Parathyroid adenoma (tissue), 2 donors: ENCODE results near the gene CAB39.
"Not testable (repeated sequence)": the region's sequence is repeated elsewhere in the genome, so short reads cannot be mapped to it uniquely, and the experiment has no call there.

Experiments used
- H2AFZ ChIP-seq: fragments of 300-600 bp; sonication (generic); one replicate; pipeline ENCODE4 v1.7.0; 2017; ENCODE audit warnings: antibody characterized with exemption, mild to moderate bottlenecking
- H3K27ac ChIP-seq: fragments of 300-600 bp; sonication (generic); one replicate; pipeline ENCODE4 v1.7.0; 2017
- H3K27me3 ChIP-seq: fragments of 300-600 bp; sonication (generic); one replicate; pipeline ENCODE4 v1.7.0; 2017; ENCODE audit warnings: low read length; ENCODE audit not compliant: control insufficient read depth, insufficient read depth
- H3K36me3 ChIP-seq: fragments of 300-600 bp; sonication (generic); one replicate; pipeline ENCODE4 v1.7.0; 2017; ENCODE audit warnings: low read length; ENCODE audit not compliant: control insufficient read depth, insufficient read depth
- H3K4me1 ChIP-seq: fragments of 300-600 bp; sonication (generic); one replicate; pipeline ENCODE4 v1.7.0; 2017; ENCODE audit warnings: control low read depth
- H3K4me2 ChIP-seq: fragments of 300-600 bp; sonication (generic); one replicate; pipeline ENCODE4 v1.7.0; 2017; ENCODE audit warnings: low read length
- H3K4me3 ChIP-seq: fragments of 300-600 bp; sonication (generic); one replicate; pipeline ENCODE4 v1.7.0; 2017; ENCODE audit warnings: low read depth, low read length
- H3K79me2 ChIP-seq: fragments of 300-600 bp; sonication (generic); one replicate; pipeline ENCODE4 v1.7.0; 2017; ENCODE audit warnings: control low read depth
- H3K9ac ChIP-seq: fragments of 300-600 bp; sonication (generic); one replicate; pipeline ENCODE4 v1.7.0; 2017; ENCODE audit warnings: mild to moderate bottlenecking
- H3K9me3 ChIP-seq: fragments of 300-600 bp; sonication (generic); one replicate; pipeline ENCODE4 v1.7.0; 2017; ENCODE audit warnings: low read length; ENCODE audit not compliant: control insufficient read depth
- CTCF ChIP-seq: fragments of 300-600 bp; sonication (generic); IDR thresholded peaks from one replicate; pipeline ENCODE4 v1.7.0; 2017; ENCODE audit warnings: antibody characterized with exemption, mild to moderate bottlenecking
- donor health status: primary hyperparathyroidism.

Gene CAB39

GRCh38 chr2:230697676-230698075 is 15.0 kb upstream of the CAB39 start:
- Histone ChIP-seq H3K27ac (no peak overlapping the region), H2AFZ (no peak overlapping the region), H3K36me3 (no peaks in the 10 kb centered on the region), H3K9me3 (no peaks in the 10 kb centered on the region), H3K79me2 (no peaks in the 10 kb centered on the region), H3K4me1 (no peaks in the 10 kb centered on the region), H3K9ac (no peak overlapping the region), H3K27me3 (no peaks in the 10 kb centered on the region), H3K4me2 (no peak overlapping the region), H3K4me3 (no peak overlapping the region)
- no peak for TF ChIP-seq CTCF

- not testable (repeated sequence) for H3K36me3 ChIP-seq, H3K9ac ChIP-seq, H3K27ac ChIP-seq, H3K79me2 ChIP-seq, H3K27me3 ChIP-seq, H3K4me1 ChIP-seq, H3K9me3 ChIP-seq, H2AFZ ChIP-seq, H3K4me2 ChIP-seq, H3K4me3 ChIP-seq
Observed at GRCh38 chr2:230698753-230699152, 13.9 kb upstream of the CAB39 start.

GRCh38 chr2:230700447-230700846 is 12.2 kb upstream of the CAB39 start:
- Histone ChIP-seq H3K4me1 (no peaks in the 10 kb centered on the region), H3K4me3 (no peak overlapping the region), H3K9ac (no peak overlapping the region), H3K79me2 (no peaks in the 10 kb centered on the region), H3K4me2 (no peak overlapping the region), H3K27ac (no peak overlapping the region), H2AFZ (no peak overlapping the region), H3K27me3 (no peaks in the 10 kb centered on the region), H3K9me3 (no peaks in the 10 kb centered on the region), H3K36me3 (no peaks in the 10 kb centered on the region)
- TF ChIP-seq CTCF: no peak

DNA sequence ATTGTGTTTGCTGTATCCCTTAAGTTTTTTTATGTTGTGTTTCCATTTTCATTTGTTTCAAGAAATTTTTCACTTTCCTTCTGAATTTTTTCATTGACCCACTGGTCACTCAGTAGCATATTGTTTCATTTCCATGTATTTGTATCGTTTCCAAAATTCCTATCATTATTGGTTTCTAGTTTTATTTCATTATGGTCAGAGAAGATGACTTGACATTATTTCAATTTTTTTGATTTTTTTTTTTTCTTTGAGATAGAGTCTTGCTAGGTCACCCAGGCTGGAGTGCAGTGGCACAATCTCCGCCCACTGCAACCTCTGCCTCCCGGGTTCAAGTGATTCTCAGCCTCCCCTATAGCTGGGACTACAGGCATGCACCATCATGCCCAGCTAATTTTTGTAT is 11.3 kb upstream of the CAB39 start:
- Histone ChIP-seq H3K27me3 (no peaks in the 10 kb centered on the region), H3K36me3 (no peaks in the 10 kb centered on the region), H3K9ac (no peak overlapping the region), H3K4me3 (no peak overlapping the region), H2AFZ (no peak overlapping the region), H3K27ac (no peak overlapping the region), H3K9me3 (no peaks in the 10 kb centered on the region), H3K79me2 (no peaks in the 10 kb centered on the region), H3K4me1 (no peaks in the 10 kb centered on the region), H3K4me2 (no peak overlapping the region)
- TF ChIP-seq CTCF: no peak

- H3K4me1 ChIP-seq, H2AFZ ChIP-seq, H3K9ac ChIP-seq, H3K36me3 ChIP-seq, H3K4me3 ChIP-seq, H3K9me3 ChIP-seq, H3K27ac ChIP-seq, H3K4me2 ChIP-seq, H3K79me2 ChIP-seq, H3K27me3 ChIP-seq: not testable (repeated sequence)
Observed at GRCh38 chr2:230702457-230702856, 10.2 kb upstream of the CAB39 start.

DNA sequence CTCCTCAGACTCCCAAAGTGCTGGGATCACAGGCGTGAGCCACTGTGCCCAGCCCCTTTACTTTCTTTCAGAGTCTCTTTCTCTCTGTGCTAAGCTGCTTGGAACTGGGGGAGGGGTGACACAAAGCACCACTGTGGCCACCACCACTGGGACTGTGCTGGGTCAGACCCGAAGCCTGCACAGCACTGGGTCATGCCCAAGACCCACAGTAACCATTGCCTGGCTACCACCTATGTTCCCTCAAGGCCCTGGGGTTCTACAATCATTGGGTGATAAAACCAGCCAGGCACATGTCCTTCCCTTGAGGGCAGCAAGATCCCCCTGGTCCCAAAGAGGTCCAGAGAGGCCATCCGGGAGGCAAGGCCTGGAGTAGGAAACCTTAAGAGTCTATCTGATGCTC is 9.1 kb upstream of the CAB39 start:
- TF ChIP-seq CTCF: no peak
- Histone ChIP-seq H3K4me3 (no peak overlapping the region), H3K27me3 (no peaks in the 10 kb centered on the region), H3K79me2 (no peaks in the 10 kb centered on the region), H3K36me3 (no peaks in the 10 kb centered on the region), H2AFZ (no peak overlapping the region), H3K9me3 (no peaks in the 10 kb centered on the region), H3K27ac (no peak overlapping the region), H3K9ac (no peak overlapping the region), H3K4me1 (no peaks in the 10 kb centered on the region), H3K4me2 (no peak overlapping the region)
